Measurements from ENCODE around the gene ART1.
"Not testable (repeated sequence)": the region's sequence is repeated elsewhere in the genome, so short reads cannot be mapped to it uniquely, and the experiment has no call there.

Gene ART1, protein sequence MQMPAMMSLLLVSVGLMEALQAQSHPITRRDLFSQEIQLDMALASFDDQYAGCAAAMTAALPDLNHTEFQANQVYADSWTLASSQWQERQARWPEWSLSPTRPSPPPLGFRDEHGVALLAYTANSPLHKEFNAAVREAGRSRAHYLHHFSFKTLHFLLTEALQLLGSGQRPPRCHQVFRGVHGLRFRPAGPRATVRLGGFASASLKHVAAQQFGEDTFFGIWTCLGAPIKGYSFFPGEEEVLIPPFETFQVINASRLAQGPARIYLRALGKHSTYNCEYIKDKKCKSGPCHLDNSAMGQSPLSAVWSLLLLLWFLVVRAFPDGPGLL

DNA sequence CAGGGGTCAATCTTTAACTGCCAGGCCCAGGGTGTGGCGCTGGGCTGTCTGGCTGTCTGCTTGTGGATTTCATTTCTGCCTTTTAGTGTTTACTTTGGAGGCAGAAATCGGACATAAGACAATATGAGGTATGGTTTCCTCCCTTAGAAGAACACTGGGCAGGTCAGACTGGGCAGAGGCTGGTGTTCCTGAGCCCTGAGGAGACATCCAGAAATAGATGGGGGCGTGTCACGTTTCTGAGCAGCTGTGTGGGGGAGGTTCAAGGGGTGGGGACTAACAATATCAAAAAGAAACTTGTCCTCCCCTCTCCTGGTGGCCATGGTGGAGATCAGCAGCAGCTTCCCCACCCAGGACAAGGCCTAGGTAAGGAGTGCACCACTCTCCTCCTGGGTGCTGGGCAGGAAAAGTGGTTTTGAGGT lies at the start of gene ART1:
TSS of gene ART1 (plus strand) at position 312 of the 419 bp plus-strand sequence. CDS start 14,086 bp downstream, outside the sequence.
- DNase-seq: peak; percentile 45

DNA sequence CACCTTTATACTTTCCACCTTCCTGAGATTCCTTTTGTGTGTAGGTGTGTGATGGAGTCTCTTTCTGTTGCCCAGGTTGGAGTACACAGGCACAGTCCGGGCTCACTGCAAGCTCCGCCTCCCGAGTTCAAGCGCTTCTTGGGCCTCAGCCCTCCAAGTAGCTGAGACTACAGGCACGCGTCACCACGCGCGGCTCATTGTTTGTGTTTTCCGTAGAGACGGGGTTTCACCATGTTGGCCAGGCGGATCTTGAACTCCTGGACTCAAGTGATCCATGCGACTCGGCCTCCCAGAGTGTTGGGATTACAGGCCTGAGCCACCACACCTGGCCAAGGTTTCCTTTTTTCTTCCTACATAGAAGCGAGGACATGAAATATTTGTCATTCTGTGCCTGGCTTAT lies 47.2 kb upstream of the ART1 start:
- not testable (repeated sequence) for DNase-seq

DNA sequence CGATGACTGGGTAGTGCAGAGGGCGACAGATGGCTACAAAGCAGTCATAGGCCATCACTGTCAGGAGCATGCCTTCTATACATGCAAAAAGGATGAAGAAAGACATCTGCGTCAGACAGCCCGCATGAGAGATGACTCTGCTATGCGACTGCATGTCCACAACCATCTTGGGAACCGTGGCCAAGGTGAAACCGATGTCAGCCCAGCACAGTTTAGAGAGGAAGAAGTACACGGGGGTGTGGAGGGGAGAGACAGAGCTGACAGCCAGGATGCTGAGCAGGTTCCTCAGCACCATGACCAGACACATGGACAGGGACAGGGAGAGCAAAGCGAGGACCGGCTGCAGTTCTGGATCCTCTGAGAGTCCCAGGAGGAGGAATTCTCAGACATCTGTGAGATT lies 44.7 kb upstream of the ART1 start:
- not testable (repeated sequence) for DNase-seq

DNA sequence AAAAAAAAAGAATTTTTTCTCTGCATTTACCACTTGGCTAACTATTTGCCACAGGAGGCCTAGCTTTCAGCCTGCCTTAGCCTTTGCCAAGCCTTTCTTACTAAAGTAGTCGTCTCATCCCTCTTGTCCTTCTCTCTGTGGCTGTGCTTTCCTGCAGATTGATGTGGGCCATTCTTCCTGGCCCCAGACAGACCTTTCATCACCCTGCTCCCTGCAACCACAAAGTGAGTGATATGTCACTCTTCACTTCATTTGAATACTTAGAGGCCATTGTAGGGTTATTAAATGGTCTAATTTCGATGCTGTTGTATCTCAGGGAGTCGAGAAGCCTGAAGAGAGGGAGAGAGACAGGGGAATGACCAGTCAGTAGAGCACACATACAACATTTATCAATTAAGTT lies 40.8 kb upstream of the ART1 start:
- DNase-seq: no peak

DNA sequence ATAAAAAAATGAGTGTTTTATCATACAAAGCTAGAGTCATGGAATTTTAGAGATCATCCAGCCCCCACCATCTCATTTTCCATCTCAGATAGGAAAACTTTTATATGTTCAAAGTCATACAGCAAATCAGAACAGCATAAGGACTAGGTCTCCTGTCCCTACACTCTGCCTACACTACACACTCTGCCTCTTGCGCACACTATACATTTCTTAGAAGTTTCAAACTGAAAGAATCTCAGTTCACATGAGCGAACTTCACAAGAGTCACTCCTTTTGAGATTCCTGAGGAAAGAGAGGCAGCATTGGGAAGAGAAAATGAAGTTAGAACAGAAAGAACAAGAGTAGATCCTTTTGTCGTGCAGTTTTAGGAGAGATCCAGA lies 39.7 kb upstream of the ART1 start:
- no peak for DNase-seq

DNA sequence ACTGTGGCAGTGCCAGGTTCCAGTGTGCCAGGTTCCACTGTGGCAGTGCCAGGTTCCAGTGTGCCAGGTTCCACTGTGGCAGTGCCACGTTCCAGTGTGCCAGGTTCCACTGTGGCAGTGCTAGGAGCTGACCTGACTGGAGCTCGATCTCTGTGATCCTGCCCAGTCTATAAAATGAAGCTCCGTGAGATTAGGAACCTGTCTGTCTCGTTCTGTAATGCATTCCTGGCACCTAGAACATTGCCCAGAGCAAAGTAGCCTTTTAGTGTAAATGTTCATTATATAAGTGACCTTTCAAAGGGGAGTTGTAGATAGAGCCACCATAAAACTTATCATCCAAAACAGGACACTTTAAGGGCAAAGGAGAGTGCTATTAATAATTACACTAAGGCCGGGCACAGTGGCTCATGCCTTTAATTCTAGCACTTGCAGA lies 39.1 kb upstream of the ART1 start:
- DNase-seq: no peak

DNA sequence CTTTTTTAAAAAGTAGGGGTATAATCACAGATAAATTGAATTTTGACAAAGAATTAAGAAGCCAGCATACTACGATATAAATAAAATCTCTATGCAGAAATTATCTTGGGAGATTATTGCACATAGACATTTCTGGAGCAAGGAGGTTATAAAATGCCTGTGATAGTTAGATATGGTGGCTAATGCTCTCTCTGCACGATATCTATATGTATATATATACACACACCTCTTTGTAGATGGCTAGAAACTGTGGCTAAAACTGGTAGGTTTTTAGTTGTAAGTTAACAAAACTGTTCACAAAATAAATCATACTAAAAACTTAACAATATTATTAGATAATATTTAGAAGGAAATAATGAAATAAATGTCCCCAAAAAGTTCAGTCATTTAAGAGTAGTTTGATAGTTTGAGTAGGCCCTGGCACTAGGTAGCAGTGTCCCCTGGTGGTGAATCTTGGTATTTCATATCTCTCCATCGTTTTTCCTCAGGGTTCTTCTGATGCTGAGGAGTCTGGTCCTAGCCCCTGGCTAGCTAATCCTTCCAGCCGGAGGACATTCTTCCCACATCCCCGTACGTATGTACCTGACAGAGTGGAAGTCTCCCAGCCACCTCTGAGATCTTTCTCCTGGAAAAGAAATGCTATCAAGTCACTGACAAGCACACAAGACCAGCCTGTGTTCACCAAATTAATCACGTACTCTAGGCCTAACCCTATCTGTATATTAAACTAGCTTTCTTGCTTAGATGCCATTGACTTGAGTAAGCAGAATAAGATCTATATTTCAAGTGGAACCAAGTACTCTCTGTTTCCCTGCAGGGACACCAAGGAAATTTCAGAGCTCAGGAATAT lies 35.3 kb upstream of the ART1 start:
- peak; percentile 48 for DNase-seq

DNA sequence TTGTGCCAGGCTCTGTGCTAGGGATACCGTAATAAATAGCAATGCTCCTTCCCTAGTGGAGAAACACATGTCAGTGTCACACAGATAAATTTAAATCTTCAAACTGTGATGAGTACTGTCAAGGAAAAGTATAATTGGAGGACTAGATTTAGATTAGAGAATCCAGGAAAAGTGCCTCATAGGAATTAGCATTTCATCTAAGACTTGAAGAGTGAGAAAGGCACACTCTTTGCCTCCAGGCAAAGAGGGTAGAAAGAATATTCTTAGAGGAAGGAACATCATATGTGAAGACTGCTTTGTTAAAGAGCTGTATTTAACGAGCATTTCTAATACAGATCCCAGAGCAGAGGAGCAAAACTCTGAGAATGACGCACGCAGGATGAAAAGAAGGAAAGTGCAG lies 34.1 kb upstream of the ART1 start:
- no peak for DNase-seq

DNA sequence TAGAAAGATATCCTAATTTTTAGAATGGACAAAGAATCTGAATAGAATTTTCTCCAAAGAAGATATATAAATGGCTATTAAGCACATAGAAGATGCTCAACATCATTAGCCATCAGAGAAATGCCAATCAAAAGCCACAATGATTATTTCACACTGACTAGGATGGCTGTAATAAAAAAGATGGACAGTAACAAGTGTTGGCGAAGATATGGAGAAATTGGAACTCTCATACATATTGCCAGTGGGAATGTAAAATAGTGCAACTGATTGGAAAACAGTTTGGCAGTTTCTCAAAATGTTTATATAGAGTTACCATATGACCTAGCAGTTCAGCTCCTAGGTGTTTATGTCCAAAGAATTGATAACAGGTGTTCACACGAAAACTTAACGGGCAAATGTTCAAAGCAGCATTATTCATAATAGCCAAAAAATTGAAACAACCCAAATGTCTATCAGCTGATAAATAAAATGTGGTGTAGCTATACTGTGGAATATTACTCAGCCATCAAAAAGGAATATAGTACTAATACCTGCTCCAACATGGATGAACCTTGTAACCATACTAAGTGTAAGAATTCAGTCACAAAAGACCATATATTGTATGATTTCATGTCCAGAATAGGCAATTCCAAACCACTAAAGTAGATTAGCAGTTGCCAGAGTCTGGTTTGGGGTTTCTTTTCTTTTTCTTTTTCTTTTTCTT lies 32.8 kb upstream of the ART1 start:
- DNase-seq: no peak

DNA sequence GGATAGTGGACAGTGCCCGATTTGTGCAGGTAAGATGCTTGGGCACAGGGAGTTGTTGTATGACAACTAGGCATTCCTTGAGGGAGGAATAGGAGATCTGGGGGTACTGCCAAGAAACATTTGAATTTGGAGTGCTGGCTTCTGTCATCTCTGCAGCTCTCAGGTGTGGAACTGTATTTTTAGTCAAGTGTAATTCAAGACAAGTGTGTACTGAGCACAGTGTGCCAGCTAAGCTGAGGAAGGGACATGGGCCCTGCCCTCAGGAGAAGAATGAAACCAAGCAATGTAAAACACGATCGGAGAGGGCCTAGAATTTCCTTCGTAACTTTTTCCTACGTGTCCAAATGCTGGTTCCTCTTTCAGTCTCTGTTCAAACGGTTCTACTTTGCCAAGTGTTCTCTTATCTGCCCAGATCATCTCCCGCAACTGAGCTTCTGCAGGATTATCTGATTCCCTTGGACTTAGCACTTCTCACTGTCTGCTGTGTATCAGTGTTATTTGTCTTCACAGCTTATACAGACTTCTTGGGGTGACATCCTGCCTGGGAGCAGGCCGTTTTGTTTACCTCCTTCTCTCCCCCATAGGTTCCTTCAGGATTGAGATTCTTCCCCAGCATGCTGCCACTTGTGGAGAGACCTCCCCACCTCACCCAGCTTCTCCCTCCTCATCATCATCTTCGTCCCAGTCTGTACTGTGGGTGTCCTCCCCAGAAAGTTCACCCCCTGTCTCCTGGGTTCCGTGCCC lies 30.8 kb upstream of the ART1 start:
- DNase-seq: no peak

DNA sequence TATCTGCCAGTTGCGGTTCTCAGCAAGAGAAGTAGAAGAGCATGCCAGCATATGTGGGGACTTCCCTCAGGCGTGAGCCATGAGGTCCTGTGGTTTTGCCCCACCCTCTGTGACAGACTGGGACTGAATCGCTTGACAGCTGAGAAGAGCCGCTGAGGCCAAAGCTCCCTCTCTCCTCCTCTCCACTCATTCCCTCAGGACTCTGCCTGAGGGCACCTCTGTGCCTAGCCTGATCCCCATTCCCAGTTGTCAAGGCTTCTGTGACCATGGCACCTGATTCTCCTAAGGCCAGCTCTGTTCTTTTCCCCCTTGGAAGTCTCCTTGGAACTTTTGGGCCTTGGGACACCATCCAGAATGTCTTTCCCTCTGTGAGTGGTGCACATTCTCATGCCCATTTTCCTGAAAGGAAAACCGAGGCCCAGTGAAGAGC lies 30.2 kb upstream of the ART1 start:
- DNase-seq: peak; percentile 60

DNA sequence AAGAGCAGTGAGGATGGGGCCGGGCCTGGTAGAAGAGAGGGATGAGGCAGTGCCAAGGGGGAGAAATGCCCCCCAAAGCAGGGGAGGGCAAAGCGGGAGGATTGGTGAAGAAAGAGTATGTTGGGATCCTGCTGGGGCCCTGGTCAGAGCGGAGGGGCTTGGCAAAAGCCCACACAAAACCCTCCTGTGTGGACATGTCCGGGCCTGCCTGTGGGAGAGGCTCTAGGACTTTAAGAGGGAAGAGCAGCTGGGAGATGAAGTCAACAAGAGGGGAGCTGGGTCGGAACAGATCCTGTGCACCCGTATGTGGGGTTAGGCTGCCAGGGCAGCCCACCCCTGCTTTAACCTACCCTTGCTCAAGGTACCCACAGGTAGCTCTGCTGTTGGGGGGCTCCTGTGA lies 28.9 kb upstream of the ART1 start:
- DNase-seq: no peak

DNA sequence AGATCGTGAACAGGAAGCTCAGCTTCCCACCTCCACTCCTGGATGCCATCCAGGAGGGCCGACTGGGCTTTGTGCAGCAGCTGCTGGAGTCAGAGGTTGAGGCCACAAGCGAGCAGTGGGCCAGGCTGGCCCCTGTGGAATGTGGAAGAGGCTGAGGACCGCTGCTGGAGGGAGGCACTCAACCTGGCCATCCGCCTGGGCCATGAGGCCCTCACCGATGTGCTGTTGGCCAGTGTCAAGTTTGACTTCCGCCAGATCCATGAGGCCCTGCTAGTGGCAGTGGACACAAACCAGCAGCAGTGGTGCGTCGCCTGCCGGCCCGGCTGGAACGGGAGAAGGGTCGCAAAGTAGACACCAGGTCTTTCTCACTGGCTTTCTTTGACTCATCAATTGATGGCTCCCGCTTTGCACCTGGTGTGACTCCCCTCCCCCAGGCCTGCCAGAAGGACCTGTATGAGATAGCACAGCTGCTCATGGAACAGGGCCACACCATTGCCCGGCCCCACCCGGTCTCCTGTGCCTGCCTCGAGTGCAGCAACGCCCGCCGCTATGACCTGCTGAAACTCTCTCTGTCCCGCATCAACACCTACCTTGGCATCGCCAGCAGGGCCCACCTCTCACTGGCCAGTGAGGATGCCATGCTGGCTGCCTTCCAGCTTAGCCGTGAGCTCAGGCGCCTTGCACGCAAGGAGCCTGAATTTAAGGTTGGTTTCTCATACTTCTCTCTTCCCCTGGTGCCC lies 28.0 kb upstream of the ART1 start:
- no peak for DNase-seq

DNA sequence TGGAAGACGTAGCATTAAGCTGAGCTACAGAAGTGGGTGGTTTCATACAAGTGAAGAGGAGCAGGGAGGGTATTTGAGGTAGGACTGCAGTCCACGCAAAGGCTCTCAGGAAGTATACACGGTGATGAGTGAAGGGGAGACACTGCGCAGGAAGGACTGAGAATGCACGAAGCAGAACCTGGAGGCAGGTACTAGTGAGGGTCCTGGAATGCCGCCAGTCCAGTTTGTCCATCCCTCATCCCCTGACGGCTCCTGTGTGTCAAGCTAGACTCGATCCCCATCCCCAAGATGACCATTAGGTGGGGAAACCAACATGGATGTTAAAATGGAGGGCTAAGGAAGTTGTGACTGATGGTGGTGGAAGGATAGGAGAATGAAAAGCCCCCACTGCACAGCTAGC lies 26.9 kb upstream of the ART1 start:
- no peak for DNase-seq

DNA sequence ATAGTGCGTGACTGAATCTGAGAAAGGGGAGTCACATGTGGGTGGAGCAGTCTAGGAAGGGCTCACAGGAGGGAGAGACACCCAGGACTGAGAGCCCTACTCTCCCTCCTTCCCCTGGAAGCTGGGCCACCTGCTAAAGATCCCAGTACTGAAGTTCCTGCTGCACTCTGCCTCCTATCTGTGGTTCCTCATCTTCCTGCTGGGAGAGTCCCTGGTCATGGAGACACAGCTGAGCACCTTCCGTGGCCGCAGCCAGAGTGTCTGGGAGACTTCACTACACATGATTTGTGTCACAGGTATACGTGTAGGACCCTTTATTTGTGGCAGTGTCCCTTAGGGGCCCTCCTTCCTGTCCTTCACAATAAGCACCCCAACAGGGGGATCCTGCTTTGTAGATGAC lies 22.4 kb upstream of the ART1 start:
- DNase-seq: no peak

DNA sequence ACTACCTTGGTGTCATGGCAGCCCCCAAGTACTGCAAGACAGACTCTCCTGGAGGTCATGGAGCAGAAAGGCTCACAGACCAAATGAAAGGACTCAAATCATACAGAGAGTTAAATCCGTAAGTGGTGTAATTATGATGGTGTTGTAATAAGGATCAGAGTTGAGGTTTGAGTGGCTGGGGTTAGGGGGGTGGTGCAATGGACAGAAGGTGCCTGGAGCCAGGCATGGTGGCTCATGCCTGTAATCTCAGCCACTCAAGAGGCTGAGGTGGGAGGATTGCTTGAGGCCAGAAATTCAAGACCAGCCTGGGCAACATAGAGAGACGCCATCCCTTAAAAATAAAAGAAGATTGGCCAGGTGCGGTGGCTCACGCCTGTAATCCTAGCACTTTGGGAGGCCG lies 21.8 kb upstream of the ART1 start:
- no peak for DNase-seq

DNA sequence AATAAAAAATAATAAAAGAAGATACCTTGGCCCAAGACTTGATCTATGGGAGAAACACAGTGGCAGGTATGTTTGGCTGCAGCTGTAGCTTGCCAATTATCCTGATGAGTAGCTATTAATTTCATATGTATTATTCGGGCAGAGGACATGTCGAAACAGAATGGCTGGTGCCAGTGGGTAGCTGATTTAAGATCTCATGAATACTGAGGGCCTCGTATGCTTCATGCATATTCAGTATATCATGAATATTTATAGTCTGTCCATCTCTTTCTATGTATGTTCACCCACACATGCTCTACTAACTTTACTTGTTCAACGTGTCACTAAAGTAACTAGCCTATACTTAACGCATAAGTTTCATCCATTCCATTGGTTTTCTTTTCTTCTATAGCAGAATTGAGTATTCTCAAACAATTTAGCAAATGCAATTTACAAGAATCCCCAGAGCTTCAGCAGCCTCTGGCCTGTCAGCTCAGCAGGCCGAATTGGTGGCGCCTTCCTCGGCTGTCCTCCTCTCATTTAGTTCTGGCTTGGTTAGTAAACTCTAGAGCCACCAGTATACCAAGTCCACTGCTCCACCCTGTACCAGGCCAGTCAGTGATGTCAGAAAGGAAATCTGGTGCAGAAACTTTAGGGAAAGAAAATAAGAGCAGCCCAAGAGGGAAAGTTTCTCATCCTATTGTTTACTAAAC lies 21.0 kb upstream of the ART1 start:
- DNase-seq: no peak

DNA sequence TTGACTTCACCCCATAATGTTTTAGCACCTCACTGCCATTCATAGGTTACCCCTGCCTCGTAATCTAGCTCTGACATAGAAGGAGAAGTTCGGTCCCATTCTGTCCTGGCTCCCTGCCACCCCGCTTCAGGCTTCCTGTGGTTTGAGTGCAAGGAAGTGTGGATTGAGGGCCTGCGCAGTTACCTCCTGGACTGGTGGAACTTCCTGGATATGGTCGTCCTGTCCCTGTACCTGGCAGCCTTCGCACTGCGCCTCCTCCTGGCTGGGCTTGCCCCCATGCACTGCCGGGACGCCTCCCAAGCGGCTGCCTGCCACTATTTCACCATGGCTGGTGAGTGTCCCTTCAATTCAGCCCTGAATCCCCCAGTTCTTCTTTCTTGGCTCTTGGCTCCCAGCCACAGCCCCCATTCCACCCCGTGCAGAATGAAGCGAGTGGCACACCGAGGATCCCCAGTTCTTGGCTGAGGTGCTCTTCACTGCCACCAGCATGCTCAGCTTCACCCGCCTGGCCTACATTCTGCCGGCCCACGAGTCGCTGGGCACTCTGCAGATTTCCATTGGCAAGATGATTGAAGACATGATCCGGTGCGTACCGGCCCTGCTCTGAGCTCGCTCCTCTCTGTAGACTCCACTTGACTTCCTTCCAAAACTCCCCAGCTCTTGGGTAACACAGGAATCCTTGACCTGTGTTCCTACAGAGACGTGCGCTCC lies 18.5 kb upstream of the ART1 start:
- DNase-seq: no peak

DNA sequence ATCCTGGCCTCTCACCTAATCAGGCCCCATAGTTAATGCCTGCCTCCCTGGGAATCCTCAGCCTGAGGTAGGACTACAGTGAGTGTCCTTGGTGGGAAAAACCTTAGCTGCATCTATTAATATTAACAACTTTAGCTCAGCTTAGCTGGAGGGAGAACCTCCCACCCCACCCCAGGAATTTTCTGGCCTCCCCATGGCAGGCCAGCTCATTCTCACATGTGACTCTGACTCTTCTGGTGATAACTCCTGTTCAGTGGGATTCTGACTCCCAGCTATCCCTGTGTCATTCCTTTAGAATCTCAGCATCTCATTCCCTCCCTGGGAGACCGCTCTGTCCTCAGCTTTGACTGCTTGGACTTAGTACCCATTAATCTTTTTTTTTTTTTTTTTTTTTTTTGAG lies 17.6 kb upstream of the ART1 start:
- no peak for DNase-seq

DNA sequence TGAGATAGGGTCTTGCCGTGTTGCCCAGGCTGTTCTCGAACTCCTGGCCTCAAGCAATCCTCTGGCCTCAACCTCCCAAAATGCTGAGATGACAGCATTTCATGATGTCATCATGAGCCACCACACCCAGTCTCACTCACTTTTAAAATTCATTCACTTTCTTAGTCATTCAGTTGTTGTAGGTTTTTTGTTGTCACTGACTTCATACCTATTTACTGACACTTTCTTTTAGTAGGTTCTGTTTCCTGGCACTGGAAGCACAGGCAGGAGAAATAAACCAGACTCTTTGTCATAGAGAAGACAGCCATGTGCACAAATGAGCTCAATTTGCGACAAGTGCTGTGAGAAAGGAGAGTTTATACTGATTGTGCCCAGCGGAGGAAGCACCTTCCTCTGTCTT lies 13.6 kb upstream of the ART1 start:
- DNase-seq: no peak
